HepG2 (cell line): ENCODE data around the gene SLC17A9. TPM values are rescaled to one million over a fixed set of nuclear protein-coding genes. Genes with fewer than 3 reads are reported as not detected.
A peak's percentile ranks its signal among the peaks of the same experiment; 100 is the strongest.

ENCODE experiments used
- BHLHE40 ChIP-seq: IDR thresholded peaks from 2 replicates; pipeline ENCODE4 v1.6.1; 2011; ENCODE audit warnings: low read length, improper control_type of control experiment
- CAMTA2 ChIP-seq: sonication (generic); formaldehyde crosslinking; IDR thresholded peaks from 2 replicates; pipeline ENCODE4 v1.4.0; 2020; ENCODE audit warnings: mild to moderate bottlenecking, missing genetic modification reagents, borderline replicate concordance
- CBX2 ChIP-seq, 2 experiments: fragments of 200-600 bp in 1 of 2; sonication (generic); formaldehyde crosslinking in 1 of 2; IDR thresholded peaks; 2 replicates each; pipeline versions ENCODE4 v1.7.0 to v1.8.1; 2018 to 2022; ENCODE audit warnings: low read depth in 2 of 2, low read length in 1 of 2, mild to moderate bottlenecking in 1 of 2, missing genetic modification reagents in 1 of 2
- CC2D1A ChIP-seq: sonication (generic); formaldehyde crosslinking; IDR thresholded peaks from 2 replicates; pipeline ENCODE4 v1.8.1; 2023; ENCODE audit warnings: mild to moderate bottlenecking, missing genetic modification reagents
- CHCHD3 ChIP-seq: sonication (generic); formaldehyde crosslinking; IDR thresholded peaks from 2 replicates; pipeline ENCODE4 v1.8.0; 2022; ENCODE audit warnings: mild to moderate bottlenecking, missing genetic modification reagents, moderate library complexity
- CREBL2 ChIP-seq: sonication (generic); formaldehyde crosslinking; IDR thresholded peaks from 2 replicates; pipeline ENCODE4 v1.8.1; 2023; ENCODE audit warnings: missing genetic modification reagents, mild to moderate bottlenecking, borderline replicate concordance
- MAZ ChIP-seq, 2 experiments: sonication (generic) in 1 of 2; formaldehyde crosslinking in 1 of 2; IDR thresholded peaks; 2 replicates each; pipeline versions ENCODE4 v1.5.0 to v1.6.1; 2012 to 2020; ENCODE audit warnings: low read depth in 2 of 2, mild to moderate bottlenecking in 2 of 2, borderline replicate concordance in 1 of 2, improper control_type of control experiment in 1 of 2, low read length in 1 of 2, missing genetic modification reagents in 1 of 2, moderate library complexity in 1 of 2
- NFIC ChIP-seq: IDR thresholded peaks from 2 replicates; pipeline ENCODE4 v1.6.1; 2012; ENCODE audit warnings: mild to moderate bottlenecking, low read length, inconsistent platforms
- NR0B2 ChIP-seq: sonication (generic); formaldehyde crosslinking; IDR thresholded peaks from 2 replicates; pipeline ENCODE4 v1.4.0; 2020; ENCODE audit warnings: mild to moderate bottlenecking, missing genetic modification reagents
- PRDM10 ChIP-seq: sonication (generic); formaldehyde crosslinking; IDR thresholded peaks from 2 replicates; pipeline ENCODE4 v1.4.0; 2020; ENCODE audit warnings: low read depth, missing genetic modification reagents
- SIX1 ChIP-seq: sonication (generic); formaldehyde crosslinking; IDR thresholded peaks from 2 replicates; pipeline ENCODE4 v1.4.0; 2020; ENCODE audit warnings: missing genetic modification reagents, borderline replicate concordance
- SMAD1 ChIP-seq: sonication (generic); formaldehyde crosslinking; IDR thresholded peaks from 2 replicates; pipeline ENCODE4 v1.4.0; 2020; ENCODE audit warnings: missing genetic modification reagents, low read depth, mild to moderate bottlenecking, borderline replicate concordance
- SOX5 ChIP-seq: IDR thresholded peaks from 2 replicates; pipeline ENCODE4 v1.6.1; 2016; ENCODE audit warnings: borderline replicate concordance
- TRAFD1 ChIP-seq: sonication (generic); formaldehyde crosslinking; IDR thresholded peaks from 2 replicates; pipeline ENCODE4 v1.5.1; 2020; ENCODE audit warnings: missing genetic modification reagents, mild to moderate bottlenecking, borderline replicate concordance
- ZBTB20 ChIP-seq: sonication (generic); formaldehyde crosslinking; IDR thresholded peaks from 2 replicates; pipeline ENCODE4 v1.8.1; 2023; ENCODE audit warnings: missing genetic modification reagents, low read depth, mild to moderate bottlenecking, borderline replicate concordance
- ZBTB38 ChIP-seq: sonication (generic); formaldehyde crosslinking; IDR thresholded peaks from 2 replicates; pipeline ENCODE4 v1.5.1; 2020; ENCODE audit warnings: mild to moderate bottlenecking, missing genetic modification reagents
- ZNF296 ChIP-seq: sonication (generic); formaldehyde crosslinking; conservative IDR thresholded peaks from 2 replicates; pipeline ENCODE4 v1.5.0; 2020; ENCODE audit warnings: mild to moderate bottlenecking, missing genetic modification reagents
- ZNF550 ChIP-seq: sonication (generic); formaldehyde crosslinking; IDR thresholded peaks from 2 replicates; pipeline ENCODE4 v1.4.0; 2020; ENCODE audit warnings: mild to moderate bottlenecking, missing genetic modification reagents, borderline replicate concordance
- ZNF580 ChIP-seq: IDR thresholded peaks from 2 replicates; pipeline ENCODE4 v1.6.1; 2016; ENCODE audit warnings: low read depth, borderline replicate concordance
- ZNF747 ChIP-seq: sonication (generic); formaldehyde crosslinking; IDR thresholded peaks from 2 replicates; pipeline ENCODE4 v1.8.1; 2023; ENCODE audit warnings: missing genetic modification reagents, mild to moderate bottlenecking, borderline replicate concordance
- polyA plus RNA-seq, 8 experiments: library from polyadenylated mRNA; depleted of rRNA in 3 of 8; stranded (reverse) in 7 of 8; unstranded in 1 of 8; fragments of >200 nt; fragmentation: Illumina TruSeq in 4 of 8; extraction: Trizol in 4 of 8; gene quantifications; 2 replicates each; pipeline versions ENCODE4 v1.2.1 to v1.2.3, GENCODE V29; 2011 to 2016; ENCODE audit warnings: low read depth in 4 of 8, missing spikeins in 1 of 8, mixed read lengths in 1 of 8; ENCODE audit not compliant: insufficient read depth in 1 of 8
- total RNA-seq, 5 experiments: library from RNA; depleted of rRNA; stranded (reverse); fragments of >200 nt; fragmentation: Illumina TruSeq; extraction: Trizol; gene quantifications; 2 replicates each; pipeline ENCODE4 v1.2.3, GENCODE V29; 2016; ENCODE audit warnings: low read depth in 1 of 5

SLC17A9 gene
- total and polyA plus RNA-seq, 2 of the 13 experiments (the other 11 are each of a cell fraction or from before 2014, with no cell fraction given): 110 to 191 TPM

DNA sequence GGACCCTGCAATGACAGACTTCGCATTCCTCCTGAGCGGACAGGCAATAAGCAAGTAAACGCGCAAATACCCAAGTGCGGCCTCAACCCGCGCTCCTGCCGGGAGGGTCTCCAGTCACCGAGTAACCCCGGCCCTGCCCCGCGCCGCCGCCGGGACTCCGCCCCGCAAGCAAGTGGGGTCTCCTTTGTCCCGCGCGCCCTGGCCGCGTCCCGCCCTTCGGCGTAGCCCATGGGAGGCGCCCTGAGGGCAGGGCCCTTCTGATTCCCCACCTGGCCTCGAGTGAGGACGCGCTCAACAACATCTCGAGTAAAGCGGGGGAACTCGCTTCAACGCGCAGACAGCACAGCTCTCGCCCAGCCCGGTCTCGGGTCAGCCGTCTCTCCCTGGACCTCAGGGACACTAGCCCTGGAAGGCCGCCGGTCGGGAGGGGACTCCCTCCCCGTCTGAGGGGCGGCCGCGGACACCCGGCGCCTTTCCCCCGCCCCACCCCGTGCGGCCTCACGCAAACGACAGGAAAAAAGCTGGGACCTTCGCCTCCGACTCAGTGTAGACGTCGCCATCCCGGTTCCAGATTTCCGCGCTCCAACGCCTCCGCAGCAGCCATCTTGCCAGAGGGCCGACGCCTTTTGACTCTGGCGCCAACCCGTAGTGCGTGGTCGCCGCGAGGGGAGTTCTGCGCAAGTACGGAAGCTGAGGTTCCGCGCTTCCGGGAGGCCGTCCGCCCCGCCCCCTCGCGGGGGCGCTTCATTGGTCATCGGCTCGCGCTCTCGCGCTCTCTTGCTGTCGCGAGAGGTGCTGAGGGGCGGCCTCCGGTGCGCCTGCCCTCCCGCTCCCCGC lies 15.0 kb upstream of the SLC17A9 start (continued):
- TF ChIP-seq PRDM10 (CRISPR knock-in tag) (no peak; the same call in 1 of the 2 replicates), ZNF550 (CRISPR knock-in tag) (no peak), CBX2 (IDR thresholded peaks at IDR 0.05; ENCODE audit: low read depth, low read length) (no peak), CBX2 (CRISPR knock-in tag; IDR thresholded peaks at IDR 0.05; ENCODE audit: low read depth) (no peak; the same call in 1 of the 2 replicates), CREBL2 (no peak; the same call in 1 of the 2 replicates), ZBTB38 (CRISPR knock-in tag) (peak; percentile 90), CAMTA2 (CRISPR knock-in tag) (peak; percentile 75), MAZ (IDR thresholded peaks at IDR 0.05; ENCODE audit: borderline replicate concordance, low read depth, low read length) (peak; percentile 97), MAZ (CRISPR knock-in tag; IDR thresholded peaks at IDR 0.05; ENCODE audit: low read depth) (peak; percentile 91), BHLHE40 (no peak), ZBTB20 (CRISPR knock-in tag) (peak; percentile 96; the same call in 1 of the 2 replicates), TRAFD1 (CRISPR knock-in tag) (peak; percentile 79; the same call in 1 of the 2 replicates), NR0B2 (peak; percentile 61; the same call in 1 of the 2 replicates), ZNF580 (CRISPR knock-in tag) (peak; percentile 95; the same call in 1 of the 2 replicates), SIX1 (CRISPR knock-in tag) (no peak; the same call in none of the 2 replicates), CC2D1A (CRISPR knock-in tag) (no peak; the same call in none of the 2 replicates), ZNF296 (CRISPR knock-in tag) (peak; percentile 90; the same call in 1 of the 2 replicates), CHCHD3 (CRISPR knock-in tag) (peak; percentile 84), ZNF747 (CRISPR knock-in tag) (peak; percentile 96; the same call in 1 of the 2 replicates), NFIC (no peak; the same call in 1 of the 2 replicates), SOX5 (peak; percentile 66; the same call in 1 of the 2 replicates), SMAD1 (CRISPR knock-in tag) (0 out of 2 replicates have a peak, but pooled peaks have one; percentile 19)
